ENCODE measurements around the gene RALGAPA2.
A peak's percentile ranks its signal among the peaks of the same experiment; 100 is the strongest.

Gene RALGAPA2

GRCh38 chr20:20375862-20376261 lies 336.6 kb downstream of the RALGAPA2 start:
- DNase-seq (ENCODE audit: low read depth) = no peak
- TF ChIP-seq CTCF (conservative IDR thresholded peaks at IDR 0.05; ENCODE audit: control insufficient read depth, insufficient read depth, low read depth, low read length) = no peak
- H3K4me3 ChIP-seq (ENCODE audit: control insufficient read depth, low read depth, low read length) = no peak overlapping the region

GRCh38 chr20:20373091-20373571 lies 339.3 kb downstream of the RALGAPA2 start:
- H3K4me3 ChIP-seq (ENCODE audit: control insufficient read depth, low read depth, low read length) = no peak overlapping the region
- TF ChIP-seq CTCF (conservative IDR thresholded peaks at IDR 0.05; ENCODE audit: control insufficient read depth, insufficient read depth, low read depth, low read length) = no peak
- peak; percentile 59 for DNase-seq (ENCODE audit: low read depth)

DNA sequence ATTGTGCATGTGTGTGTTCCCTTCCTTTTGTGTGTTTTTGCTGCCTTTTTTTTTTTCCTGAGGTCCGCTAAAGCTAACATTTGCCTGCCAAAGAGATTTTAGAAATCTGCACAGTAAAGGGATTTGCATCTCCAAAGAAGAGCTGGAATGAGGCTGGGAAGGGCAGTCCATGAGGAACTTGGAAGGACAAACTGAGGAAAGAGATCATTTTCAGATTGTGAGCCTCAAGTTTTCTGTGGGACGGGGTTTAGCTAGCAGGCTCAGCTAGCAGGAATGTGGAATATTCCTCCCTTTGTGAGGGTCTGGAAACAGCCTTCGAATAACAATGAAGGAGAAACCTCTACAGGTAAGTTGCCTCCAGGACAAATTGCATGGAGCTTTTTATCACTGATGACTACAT lies 340.8 kb downstream of the RALGAPA2 start:
- DNase-seq (ENCODE audit: low read depth) = no peak
- no peak for TF ChIP-seq CTCF (conservative IDR thresholded peaks at IDR 0.05; ENCODE audit: control insufficient read depth, insufficient read depth, low read depth, low read length)

DNA sequence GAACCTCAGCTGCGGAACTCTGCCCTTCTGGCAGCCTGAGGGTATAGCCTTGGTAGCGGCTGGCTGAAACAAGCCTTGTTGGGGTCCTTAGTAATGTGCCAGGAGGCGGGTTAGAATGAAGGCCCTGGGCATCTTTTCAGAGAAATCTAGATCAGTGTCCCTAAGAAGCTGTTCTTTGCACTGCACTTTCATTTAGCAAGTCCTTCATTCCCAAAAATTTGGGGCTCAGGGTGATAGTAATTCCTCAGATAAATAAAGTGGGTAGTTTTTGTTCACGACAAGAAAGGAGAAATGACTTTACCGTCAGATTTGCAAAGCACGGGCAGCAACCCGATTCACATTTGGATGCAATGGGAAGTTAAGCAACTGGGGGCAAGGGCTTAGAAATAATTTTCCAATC lies 341.4 kb downstream of the RALGAPA2 start:
- DNase-seq (ENCODE audit: low read depth) = no peak
- no peak for TF ChIP-seq CTCF (conservative IDR thresholded peaks at IDR 0.05; ENCODE audit: control insufficient read depth, insufficient read depth, low read depth, low read length)
- no peak overlapping the region for H3K4me3 ChIP-seq (ENCODE audit: control insufficient read depth, low read depth, low read length)

More for the DNA sequence above, 340.8 kb downstream of the RALGAPA2 start:
- no peak overlapping the region for H3K4me3 ChIP-seq (ENCODE audit: control insufficient read depth, low read depth, low read length)

- H3K4me3 ChIP-seq (ENCODE audit: control insufficient read depth, low read depth, low read length) = no peak overlapping the region
- no peak for TF ChIP-seq CTCF (conservative IDR thresholded peaks at IDR 0.05; ENCODE audit: control insufficient read depth, insufficient read depth, low read depth, low read length)
- peak; percentile 4 for DNase-seq (ENCODE audit: low read depth)
These were observed 342.3 kb downstream of the RALGAPA2 start for GRCh38 chr20:20370094-20370575.

DNA sequence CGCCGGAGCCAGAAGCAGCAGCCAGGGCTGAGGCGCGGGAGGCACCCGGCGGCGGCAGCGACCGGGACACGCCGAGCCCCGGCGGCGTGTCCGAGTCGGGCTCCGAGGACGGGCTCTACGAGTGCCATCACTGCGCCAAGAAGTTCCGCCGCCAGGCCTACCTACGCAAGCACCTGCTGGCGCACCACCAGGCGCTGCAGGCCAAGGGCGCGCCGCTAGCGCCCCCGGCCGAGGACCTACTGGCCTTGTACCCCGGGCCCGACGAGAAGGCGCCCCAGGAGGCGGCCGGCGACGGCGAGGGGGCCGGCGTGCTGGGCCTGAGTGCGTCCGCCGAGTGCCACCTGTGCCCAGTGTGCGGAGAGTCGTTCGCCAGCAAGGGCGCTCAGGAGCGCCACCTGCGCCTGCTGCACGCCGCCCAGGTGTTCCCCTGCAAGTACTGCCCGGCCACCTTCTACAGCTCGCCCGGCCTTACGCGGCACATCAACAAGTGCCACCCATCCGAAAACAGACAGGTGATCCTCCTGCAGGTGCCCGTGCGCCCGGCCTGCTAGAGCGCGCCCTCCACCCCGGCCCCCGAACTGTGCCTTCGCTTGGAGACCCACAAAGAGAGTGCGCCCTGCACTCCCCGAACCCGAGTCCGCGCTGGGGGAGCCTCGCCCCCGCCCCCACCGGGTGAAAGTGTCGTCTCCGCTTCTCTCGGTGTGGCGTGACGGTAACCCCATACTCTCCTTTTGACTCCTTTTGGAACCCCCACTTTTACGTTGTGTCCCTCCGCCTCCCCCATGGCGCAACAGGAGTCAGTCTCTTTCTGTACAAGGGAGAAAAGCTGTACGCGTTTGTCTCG lies 343.0 kb downstream of the RALGAPA2 start:
- H3K4me3 ChIP-seq (ENCODE audit: control insufficient read depth, low read depth, low read length) = no peak overlapping the region
- DNase-seq (ENCODE audit: low read depth) = no peak
- no peak for TF ChIP-seq CTCF (conservative IDR thresholded peaks at IDR 0.05; ENCODE audit: control insufficient read depth, insufficient read depth, low read depth, low read length)

Measured in fibroblast of mammary gland (primary cell).